Skeletal muscle cell (primary cell): ENCODE data around the gene RUFY2.

Experiments used
- DNase-seq: peaks from one replicate; pipeline ENCODE4 v3.0.0-alpha.2; 2010; ENCODE audit warnings: low read depth
- H3K4me3 ChIP-seq: 2 replicates; pipeline ENCODE4 v1.5.1; 2011; ENCODE audit warnings: low read depth, mild to moderate bottlenecking, control low read depth, low read length, moderate library complexity

The RUFY2 gene

DNA sequence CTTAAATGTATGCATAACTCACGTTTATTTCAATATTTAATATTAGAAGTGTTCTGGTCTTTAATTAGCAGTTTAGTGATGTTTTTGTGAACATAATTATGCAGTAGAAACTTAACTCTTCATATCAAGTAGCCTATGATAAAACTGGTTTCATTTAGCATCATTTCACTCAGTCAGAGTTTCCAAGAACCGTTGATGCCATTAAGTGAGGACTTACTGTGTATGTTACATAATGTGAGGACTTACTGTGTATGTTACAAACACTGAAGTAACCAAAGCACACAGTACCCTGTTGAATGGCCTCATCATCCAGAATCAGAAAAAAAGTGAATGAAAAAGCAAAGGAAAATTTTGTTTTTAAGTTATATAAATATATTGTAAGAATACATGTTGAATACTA lies 41.5 kb downstream of the RUFY2 start:
- no peak overlapping the region for H3K4me3 ChIP-seq
- DNase-seq = no peak

DNA sequence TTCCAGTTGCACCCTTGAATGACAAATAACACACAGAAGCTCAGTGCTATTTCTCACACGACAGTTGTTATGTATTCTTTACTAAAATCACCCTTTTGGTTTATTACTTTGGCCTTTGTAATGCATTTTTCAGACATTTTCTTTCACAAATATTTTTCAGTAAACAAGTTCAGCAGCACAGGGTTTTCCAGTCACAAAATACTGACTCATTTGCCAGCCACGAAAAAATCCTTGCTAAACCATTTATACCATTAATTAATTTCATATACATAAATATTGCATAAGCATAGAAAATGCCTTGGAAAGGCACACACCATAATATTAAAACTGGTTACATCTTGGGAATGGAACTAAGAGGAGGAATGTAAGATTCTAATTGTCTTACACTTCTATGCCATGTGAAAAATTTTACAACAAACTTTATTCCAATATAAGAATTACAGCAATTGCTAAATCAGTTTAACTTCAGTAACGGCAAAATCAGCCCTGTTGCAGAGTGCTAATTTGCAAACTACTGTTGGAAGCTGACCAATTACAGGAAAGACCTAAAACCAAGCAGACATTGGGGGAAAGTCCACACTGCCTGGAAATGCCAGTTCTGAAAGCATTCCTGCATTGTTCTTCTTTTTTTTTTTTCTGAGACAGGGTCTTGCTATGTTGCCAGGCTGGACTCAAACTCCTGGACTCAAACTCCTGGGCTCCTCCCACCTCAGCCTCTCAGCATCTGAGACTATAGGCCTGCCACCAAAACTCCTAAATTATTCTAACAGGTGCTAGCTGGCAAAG lies 42.8 kb downstream of the RUFY2 start:
- H3K4me3 ChIP-seq = no peak overlapping the region
- no peak for DNase-seq

DNA sequence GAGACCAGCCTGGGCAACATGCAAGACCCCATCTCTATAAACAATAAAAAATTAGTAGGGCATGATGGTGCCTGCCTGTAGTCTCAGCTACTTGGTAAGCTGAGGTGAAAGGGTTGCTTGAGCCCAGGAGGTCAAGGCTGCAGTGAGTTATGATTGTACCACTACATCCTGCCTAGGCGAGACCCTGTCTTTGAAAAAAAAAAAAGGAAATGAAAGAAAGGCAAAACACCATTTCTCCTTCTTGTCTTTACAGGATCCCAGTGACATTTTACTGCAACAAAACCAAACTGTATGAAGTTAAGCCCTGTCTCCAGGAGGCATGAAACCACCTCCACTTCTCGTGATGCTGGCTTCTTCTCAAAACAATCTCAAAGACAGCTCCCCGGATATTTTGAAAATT lies 44.5 kb downstream of the RUFY2 start:
- H3K4me3 ChIP-seq = no peak overlapping the region
- DNase-seq = no peak

DNA sequence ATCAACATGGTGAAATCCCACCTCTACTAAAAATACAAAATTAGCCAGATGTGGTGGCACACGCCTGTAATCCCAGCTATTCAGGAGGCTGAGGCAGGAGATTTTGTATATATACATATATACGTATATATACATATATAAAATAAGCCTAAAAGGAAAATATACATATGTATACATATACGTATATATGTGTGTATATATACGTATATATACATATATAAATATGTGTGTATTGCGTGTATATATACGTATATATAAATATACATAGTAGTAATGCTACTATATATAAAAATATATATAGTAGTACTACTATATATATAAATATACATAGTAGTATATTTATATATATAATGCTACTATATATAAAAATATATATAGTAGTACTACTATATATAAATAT lies 47.9 kb downstream of the RUFY2 start:
- H3K4me3 ChIP-seq = no peak overlapping the region
- no peak for DNase-seq

DNA sequence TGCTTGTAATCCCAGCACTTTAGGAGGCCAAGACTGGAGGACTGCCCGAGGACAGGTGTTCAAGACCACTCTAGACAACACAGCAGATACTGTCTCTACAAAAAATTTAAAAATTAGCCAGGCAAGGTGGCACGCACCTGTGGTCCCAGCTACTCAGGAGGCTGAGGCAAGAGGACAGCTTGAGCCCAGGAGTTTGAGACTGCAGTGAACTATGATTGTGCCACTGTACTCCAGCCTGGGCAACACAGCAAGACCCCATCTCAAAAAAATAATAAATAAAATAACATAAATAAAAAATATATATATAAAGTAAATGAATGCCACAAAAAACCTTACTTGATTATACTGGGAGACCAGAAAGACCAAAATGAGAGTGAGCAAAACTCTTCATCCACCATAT lies 53.5 kb downstream of the RUFY2 start:
- no peak overlapping the region for H3K4me3 ChIP-seq
- DNase-seq = no peak

DNA sequence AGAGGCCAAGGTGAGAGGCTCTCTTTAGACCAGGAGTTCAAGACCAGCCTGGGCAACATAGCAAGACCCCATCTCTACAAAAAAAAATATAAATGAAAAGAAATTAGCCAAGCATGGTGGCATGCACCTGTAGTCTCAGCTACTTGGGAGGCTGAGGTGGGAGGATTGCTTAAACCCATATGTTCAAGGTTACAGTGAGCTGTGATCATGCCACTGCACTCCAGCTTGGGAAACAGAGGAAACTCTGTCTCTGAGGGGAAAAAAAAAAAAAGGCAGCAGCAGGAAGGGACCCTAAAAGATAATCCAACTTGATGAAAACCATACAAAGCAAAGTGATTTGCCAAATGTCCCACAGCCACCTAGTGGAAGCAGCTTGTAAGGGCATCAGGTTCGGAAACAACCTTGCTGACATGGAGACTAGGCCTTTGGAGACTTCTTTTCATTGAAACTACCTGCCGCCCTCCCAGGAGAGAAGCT lies 58.8 kb downstream of the RUFY2 start:
- no peak for DNase-seq
- H3K4me3 ChIP-seq = no peak overlapping the region

DNA sequence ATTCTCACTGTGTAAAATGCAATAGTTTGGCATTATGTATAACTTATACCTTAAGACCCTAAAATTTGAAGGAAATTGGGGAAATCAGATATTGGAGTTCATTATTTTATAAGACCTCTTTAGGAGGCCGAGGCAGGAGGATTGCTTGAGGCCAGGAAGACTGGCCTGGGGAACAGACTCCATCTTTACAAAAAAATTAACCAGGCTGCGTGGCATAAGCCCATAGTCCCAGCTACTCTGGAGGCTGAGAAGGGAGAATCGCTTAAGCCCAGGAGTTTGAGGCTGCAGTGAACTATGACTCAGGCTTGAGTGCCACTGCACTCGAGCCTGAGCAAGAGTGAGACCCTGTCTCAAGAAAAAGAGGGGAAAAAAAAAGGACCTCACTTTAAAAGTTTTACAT lies 60.3 kb downstream of the RUFY2 start:
- H3K4me3 ChIP-seq = no peak overlapping the region
- DNase-seq = no peak

DNA sequence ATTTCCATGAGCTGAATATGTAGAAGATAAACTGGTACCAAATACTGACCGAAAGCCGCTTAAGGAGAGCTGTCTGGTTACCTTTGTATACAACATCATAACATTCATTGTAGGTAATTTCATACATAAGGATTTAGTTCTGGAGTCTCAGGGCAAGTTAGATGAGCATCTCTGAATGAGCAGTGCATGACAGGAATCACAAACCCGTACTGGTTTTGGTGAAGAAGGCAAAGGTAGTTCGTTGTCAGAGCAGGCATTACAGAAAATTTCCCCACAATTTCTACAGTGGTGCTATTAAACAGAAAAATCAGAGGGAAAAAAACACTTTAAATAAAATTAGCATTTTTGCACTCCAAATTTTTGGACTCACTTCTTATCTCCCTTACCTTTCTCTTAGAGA lies 61.5 kb downstream of the RUFY2 start:
- no peak for DNase-seq
- no peak overlapping the region for H3K4me3 ChIP-seq

DNA sequence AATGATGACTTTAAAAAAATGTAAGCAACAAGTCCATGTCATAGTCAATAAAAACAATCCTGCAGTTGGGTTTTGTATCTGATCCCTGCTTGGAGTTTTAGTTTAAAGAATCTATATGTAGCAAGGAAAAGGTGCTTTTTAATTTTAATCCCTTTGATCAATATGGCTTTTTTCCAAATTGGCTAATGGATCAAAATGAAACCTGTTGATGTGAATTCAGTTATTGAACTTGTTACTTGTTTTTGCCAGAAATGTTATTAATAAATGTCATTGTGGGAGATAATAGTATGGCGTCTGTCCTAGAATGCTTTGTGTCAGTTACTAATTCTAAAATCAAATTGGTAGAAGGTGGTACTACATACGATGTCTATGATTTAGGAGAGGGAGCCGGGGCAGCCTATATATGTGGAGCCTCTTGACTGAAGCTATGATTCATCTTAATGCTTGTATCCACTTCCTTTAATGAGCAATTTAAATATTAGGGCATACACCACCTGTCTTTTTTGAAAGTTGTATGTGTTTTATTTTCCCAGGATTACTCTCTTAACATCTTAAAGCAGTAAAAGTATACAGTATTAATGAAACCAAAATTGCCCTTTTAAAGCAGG lies 64.1 kb downstream of the RUFY2 start:
- no peak overlapping the region for H3K4me3 ChIP-seq
- DNase-seq = no peak

DNA sequence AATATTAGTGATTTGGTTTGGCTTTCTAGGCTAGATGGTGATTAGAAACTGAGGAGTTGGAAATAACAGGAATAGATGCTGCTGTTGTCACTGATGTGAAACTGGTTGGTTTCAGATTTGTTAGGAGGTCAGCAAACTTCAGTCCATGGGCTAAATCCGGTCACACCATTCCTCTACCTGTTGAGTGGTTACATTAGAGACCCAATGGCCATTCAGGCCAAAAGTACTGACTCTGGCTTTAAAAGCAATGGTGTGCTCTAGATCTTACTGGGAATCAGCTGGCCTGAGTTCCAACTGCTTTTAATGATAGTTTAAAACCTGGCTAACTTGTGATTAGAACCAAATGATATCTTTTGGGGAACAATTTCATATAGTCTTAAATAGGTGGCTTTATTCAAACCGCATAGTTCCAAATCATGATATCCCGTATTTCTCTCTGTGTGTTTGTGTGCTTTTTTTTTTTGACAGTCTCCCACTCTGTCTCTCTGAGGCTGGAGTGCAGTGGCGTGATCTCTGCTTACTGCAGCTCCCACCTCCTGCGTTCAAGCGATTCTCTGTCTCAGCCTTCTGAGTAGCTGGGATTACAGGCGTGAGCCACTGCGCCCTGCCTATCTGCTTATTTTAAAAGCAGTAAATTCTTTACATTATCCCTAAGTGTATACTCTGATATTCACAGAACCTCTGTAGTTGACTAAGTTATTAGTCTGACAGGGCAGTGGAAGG lies 66.6 kb downstream of the RUFY2 start:
- no peak overlapping the region for H3K4me3 ChIP-seq
- no peak for DNase-seq

DNA sequence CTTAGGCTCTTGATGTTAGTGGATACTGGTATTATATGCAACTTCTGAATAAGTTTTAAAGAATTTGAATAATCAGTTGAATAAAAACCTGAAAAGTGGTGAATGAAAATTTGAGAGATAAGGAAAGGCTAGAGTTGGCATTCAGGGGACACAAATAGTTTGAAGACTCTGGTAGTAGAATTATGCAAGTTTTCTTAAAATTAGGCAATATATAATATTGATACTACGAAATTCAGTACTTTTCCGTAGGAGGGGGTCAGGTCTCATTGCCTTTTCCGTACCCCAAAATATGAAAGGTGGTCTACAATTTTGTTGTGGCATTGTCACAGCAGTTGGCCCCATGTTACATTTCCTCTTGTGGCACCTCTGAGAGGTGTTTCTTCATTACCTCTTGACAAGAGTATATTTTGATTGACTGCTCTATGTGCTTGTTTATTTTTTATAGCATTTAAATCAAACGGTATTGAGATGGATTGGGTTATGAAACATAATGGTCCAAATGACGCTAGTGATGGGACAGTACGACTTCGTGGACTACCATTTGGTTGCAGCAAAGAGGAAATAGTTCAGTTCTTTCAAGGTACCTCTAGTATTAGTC lies 70.2 kb downstream of the RUFY2 start:
- H3K4me3 ChIP-seq = no peak overlapping the region
- DNase-seq = no peak

DNA sequence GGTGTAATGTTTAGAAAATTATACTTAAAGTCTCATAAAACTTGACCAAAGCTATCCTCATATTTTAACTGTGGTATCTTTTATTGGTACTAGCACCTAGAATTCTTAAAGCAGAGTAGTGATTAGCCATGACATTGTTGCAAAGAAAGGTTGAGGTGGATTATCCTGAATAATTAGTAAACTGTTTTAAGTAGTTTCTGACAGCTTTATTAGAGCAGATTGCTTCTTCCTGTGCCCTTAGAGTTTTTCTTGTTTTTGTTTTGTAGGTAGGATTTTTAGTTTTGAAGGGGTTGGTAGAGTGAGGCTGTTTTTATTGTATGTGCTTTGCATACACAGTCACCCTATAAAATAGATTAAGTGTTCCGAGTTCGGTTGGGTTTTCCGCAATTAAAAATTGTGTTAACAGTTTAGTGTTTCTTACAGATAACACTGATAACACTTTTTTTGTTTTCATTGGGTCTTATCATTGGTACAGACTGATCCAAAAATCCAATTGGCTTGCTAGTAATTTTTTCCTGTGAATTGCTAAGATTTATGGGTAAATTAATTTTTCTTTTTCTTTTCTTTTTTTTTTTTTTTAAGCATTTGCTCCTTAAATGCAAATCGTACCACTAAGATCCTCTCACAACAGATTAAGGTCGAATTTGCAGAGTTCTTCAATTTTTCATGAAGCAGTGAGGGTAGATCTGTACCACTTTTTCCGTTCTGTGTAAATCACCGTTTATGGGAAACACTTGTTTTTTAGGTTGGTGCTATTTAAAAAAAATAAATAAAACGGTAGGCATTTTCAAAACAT lies 72.2 kb downstream of the RUFY2 start:
- DNase-seq = no peak
- H3K4me3 ChIP-seq = peak overlapping the region; percentile 97

DNA sequence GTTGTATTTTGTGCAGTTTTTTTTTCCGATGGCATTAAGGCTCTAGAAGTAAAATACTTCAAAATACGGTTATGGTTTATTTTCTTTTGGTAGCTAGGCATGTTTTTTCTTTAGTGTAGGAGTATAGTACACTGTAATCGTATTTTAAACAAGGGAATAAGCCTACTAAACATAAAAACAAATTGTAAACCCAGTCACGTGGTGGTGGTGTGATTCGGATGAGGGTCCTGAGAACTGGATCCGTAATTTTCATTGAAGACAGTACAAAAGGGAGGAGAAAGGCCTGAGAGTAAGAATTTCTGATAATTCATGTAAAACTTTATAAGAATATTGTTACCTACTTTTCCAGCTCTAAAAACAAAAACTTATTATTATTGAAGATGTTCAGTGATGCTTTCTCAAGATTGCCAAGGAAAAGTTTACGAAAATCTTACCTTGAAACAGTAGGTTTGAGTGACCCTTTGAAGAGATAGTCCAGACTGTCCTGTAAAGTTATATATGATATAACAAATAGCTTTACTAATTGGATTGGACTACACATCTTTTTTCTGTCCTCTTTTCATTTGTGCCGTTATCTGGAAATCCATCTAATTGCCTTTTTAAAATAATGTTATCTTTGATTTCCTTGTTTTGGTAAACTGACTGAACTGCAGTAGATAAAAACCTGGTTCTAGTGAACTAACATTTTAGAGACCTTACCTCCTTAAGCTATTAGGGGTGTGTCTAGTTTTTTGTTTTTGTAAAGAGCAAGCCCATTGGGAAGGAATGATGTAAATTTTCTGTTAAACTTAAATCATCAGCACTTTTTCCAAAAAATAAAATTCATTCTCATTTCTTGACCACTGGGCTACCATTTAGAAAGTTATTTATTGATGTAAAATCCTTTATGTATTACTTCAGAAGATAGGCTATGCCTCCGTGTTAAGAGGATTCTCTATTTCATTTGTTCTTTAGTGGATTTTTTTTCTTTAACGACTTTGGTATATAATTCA lies 73.3 kb downstream of the RUFY2 start:
- peak overlapping the region; percentile 97 for H3K4me3 ChIP-seq
- no peak for DNase-seq

DNA sequence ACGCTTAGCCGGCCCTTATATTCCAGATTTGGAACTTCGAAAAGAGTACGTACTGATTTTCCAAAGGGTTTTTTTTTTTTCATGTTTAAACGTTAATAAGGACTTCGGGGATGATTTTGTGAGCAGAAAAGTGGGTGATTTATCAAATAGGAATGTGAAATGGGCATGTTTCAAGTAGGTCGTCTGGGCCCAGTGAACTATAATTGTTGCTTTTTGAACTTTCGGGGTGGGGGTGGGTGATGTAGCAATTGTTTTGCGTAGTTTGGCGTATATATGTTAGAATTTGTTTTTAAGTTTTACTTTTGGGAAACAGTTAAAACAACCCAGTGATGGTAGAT lies 74.0 kb downstream of the RUFY2 start:
- peak overlapping the region; percentile 97 for H3K4me3 ChIP-seq
- DNase-seq = no peak

DNA sequence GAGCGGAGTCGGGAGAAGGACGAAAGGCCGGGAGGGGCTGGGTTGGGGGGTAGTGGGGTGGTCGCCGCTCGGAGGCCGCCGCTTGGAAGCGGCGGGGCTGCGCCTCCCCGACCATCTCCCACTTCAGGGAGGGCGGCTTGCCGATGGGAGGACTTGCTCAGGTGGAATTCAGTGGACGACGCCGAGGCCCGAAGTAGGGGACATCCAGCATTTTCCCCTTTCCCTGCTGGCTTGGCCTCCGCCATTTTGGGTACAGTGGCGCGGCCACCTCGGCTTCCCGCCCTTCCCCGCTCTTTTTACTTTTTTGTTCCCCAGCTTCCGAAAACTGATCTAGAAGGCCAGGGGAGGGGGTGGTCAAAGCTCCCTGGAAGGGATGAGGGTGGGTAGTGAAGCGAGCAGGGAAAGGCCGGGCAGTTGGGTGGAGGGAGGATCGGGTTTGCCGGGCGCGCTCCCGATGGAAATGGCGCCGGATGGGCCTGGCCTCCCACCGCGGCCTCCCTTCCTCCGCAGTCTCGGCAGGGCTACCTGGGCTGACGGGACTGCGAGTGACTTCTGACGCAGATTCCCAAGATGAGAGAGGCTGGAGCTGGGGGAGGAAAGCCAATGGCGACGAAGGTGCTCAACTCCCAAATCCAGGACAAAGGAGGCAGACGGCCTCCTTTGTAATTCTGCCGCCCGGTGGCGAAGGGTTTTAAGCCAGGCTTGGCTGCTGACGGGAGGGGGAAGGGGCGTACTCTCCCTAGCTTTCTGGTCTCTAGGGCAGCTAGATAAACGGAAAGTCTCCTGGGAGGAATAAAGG lies 74.6 kb downstream of the RUFY2 start, which contains the start of gene PBLD:
Gene PBLD, minus strand, starts transcription at position 670 of the 799 bp plus-strand sequence. CDS start 26,084 bp downstream, outside the sequence.
- DNase-seq = no peak
- peak within 1 kb of the TSS; percentile 97 for H3K4me3 ChIP-seq

DNA sequence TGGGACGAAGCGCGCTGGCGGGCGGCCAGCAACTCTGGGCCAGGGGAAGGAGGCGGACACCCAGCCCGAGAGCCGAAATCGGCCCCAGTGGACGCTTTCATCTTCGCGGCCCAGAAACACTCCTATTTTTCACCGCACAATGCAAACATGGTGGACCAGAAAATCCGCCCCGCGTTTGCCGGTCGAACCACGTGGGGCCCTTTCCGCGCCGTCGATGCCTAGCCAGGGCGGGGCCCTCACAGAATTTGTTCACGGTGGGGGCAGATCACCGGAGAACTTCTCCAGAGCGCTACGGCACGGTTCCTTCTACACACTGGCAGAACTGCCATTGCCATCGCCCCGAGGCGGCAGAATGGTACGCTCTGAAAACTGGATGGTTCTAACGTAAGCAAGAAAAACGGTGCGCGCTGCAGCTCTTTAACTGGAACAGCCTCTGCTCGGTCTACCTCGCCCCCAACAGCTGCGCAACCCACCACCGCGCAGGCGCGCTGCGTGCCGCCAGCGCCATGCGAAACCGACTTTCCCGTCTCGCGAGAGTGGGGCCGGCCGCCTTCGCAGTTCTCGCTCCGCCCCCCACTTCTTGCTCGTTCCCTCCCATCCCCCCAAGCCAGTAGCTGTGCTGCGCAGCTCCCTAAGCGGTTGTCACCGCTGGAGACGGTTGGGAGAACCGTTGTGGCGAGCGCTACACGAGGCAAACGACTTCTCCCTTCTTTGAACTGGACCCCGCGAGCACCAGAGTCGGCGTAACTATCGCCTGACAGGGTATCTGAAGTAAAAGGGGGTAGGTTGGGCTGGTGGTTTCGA lies 75.4 kb downstream of the RUFY2 start, which contains the start of gene HNRNPH3:
Gene HNRNPH3, plus strand, starts transcription at position 610 of the 804 bp plus-strand sequence. CDS start 5,158 bp downstream, outside the sequence.
- DNase-seq = peak; percentile 93
- H3K4me3 ChIP-seq = peak within 1 kb of the TSS; percentile 97
